ENCODE data around the gene PGAP3. TPM values are rescaled to one million over a fixed set of nuclear protein-coding genes. Genes with fewer than 3 reads are reported as not detected.

The PGAP3 gene
- total RNA-seq, 1 experiment from 2014 or later: 29.0 TPM

DNA sequence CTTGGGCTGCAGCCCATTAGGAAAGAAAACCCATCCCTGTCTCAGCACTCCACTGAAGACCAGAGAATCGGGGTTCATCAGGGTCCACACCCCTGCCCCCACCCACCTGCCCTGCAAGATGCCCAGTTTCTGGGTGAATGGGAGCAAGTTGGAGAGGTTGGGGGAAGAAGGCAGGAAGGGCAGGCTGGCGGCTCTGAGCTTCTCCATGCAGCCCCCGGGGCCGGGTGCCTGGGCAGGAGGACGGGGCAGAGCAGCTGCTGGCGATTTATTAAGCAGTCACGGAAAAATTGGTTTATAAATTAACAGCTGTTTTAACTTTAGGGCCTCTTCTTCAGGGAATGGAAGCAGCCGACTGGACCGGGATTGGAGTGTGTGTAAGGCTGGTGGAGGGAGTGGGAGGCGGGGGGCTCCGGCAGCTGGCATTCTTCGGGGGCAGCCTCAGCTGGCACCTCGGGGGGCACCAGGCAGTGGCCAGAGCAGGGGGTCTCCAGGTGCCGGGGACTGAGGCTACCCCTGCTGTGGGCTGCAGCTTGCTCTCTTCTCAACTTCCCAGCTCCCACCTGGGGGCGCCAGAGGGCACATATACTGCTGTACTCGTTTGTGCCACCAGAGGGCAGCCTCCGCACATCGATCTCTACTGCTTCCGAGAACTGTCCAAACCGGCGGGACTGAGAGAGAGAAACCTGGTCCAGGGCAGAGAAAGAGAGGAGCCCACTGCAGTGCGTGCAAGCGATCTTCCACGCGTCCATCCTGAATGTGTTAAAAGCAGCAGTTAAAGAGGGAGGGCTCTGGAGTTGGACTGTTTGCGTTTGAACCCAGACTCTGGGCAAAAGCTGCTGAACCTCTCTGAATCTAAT, 66.1 kb downstream of the PGAP3 start:
- Histone ChIP-seq H2BK20ac (ENCODE audit: low read depth, low read length, poor library complexity, severe bottlenecking) (no peak overlapping the region), H3K14ac (ENCODE audit: insufficient read depth, low read length) (no peak overlapping the region), H3K79me2 (ENCODE audit: insufficient read depth, low read length) (no peaks in the 10 kb centered on the region), H3K27ac (ENCODE audit: insufficient read length, low read depth, low read length) (no peak overlapping the region), H2BK120ac (ENCODE audit: low read depth, low read length, poor library complexity, severe bottlenecking) (no peak overlapping the region), H3K56ac (ENCODE audit: insufficient read length, low read depth, low read length) (no peak overlapping the region), H3K23ac (ENCODE audit: insufficient read length, low read depth, low read length) (no peak overlapping the region), H2AK5ac (ENCODE audit: insufficient read length, low read length) (no peak overlapping the region), H3K4ac (ENCODE audit: low read depth, low read length) (no peak overlapping the region), H2BK12ac (ENCODE audit: insufficient read length, low read depth, low read length) (no peak overlapping the region), H4K8ac (replicated peaks; ENCODE audit: insufficient read length, low read depth, low read length) (no peak overlapping the region), H3K18ac (ENCODE audit: insufficient read length, low read depth, low read length) (no peak overlapping the region), H4K20me1 (ENCODE audit: control insufficient read depth, insufficient read depth, insufficient read length) (no peaks in the 10 kb centered on the region), H3K9me3 (ENCODE audit: control insufficient read depth, low read depth, low read length) (no peaks in the 10 kb centered on the region), H3T11ph (ENCODE audit: low read length) (no peak overlapping the region), H3K27me3 (ENCODE audit: insufficient read depth, low read length) (peaks cover 20% of the 10 kb centered on the region; the same call in 1 of the 2 replicates), H2AFZ (ENCODE audit: low read length) (no peak overlapping the region), H4K91ac (ENCODE audit: insufficient read length, low read depth, low read length) (no peak overlapping the region), H2BK5ac (ENCODE audit: insufficient read length, low read length) (no peak overlapping the region), H4K5ac (ENCODE audit: insufficient read length, low read depth, low read length) (no peak overlapping the region), H3K79me1 (ENCODE audit: insufficient read depth, low read depth, low read length, poor library complexity, severe bottlenecking) (no peaks in the 10 kb centered on the region), H3K4me1 (ENCODE audit: insufficient read depth, low read length) (no peaks in the 10 kb centered on the region), H2BK15ac (ENCODE audit: low read depth, low read length) (no peak overlapping the region), H3K23me2 (ENCODE audit: insufficient read length, low read depth, low read length, poor library complexity, severe bottlenecking) (peaks cover 8% of the 10 kb centered on the region), H3K9ac (ENCODE audit: extremely low read depth, insufficient read length, low read length) (no peak overlapping the region), H3K4me2 (ENCODE audit: insufficient read depth, insufficient read length, low read length) (no peak overlapping the region)
- TF ChIP-seq, protein P1, sequence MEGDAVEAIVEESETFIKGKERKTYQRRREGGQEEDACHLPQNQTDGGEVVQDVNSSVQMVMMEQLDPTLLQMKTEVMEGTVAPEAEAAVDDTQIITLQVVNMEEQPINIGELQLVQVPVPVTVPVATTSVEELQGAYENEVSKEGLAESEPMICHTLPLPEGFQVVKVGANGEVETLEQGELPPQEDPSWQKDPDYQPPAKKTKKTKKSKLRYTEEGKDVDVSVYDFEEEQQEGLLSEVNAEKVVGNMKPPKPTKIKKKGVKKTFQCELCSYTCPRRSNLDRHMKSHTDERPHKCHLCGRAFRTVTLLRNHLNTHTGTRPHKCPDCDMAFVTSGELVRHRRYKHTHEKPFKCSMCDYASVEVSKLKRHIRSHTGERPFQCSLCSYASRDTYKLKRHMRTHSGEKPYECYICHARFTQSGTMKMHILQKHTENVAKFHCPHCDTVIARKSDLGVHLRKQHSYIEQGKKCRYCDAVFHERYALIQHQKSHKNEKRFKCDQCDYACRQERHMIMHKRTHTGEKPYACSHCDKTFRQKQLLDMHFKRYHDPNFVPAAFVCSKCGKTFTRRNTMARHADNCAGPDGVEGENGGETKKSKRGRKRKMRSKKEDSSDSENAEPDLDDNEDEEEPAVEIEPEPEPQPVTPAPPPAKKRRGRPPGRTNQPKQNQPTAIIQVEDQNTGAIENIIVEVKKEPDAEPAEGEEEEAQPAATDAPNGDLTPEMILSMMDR (conservative IDR thresholded peaks at IDR 0.05): peak; percentile 100
- Mint-ChIP-seq H3K4me1 (peaks cover 33 to 41% of the 10 kb centered on the region in 2 experiments), H3K9me3 (no peaks in the 10 kb centered on the region; a peak in 1 of 5 replicates), H3K27me3 (ENCODE audit: low read depth) (peaks cover 96% of the 10 kb centered on the region), H3K27ac (peak overlapping the region in 1 of 3 experiments; percentile 60; a peak in 1 of 7 replicates), H3K4me3 (peak overlapping the region in 1 of 2 experiments; percentile 48; a peak in 2 of 5 replicates), H3K36me3 (ENCODE audit: insufficient read depth in 1 of 3, low read depth in 3 of 3) (no peaks in the 10 kb centered on the region; a peak in 1 of 7 replicates)
- DNase-seq: peak; percentile 94
- WGBS (ENCODE audit: extremely low coverage, insufficient read length, low lambda C conversion rate): no CpG with 5 or more reads among the region's 26 CpGs

Small RNA genes within 50 kb of the gene (microRNA-seq; reads per million reads assigned to microRNA genes)
- gene MIR4728 (ENCODE audit: borderline microRNAs expressed): 1.0 reads per million

Other genes with a start within 250 kb of the PGAP3 start
- gene MED1, start 236.8 kb downstream of the PGAP3 start, total RNA-seq (2021): 59.2 and 61.3 TPM in 2 replicates
- 87.6 and 87.9 TPM in 2 replicates for gene CDK12, start 226.6 kb downstream of the PGAP3 start, total RNA-seq (2021)
- not detected in 2 replicates for gene NEUROD2, start 80.1 kb downstream of the PGAP3 start, total RNA-seq (2021)
- 14.7 and 15.5 TPM in 2 replicates for gene PPP1R1B, start 61.1 kb downstream of the PGAP3 start, total RNA-seq (2021)
- 48.2 and 51.3 TPM in 2 replicates for gene STARD3, start 50.9 kb downstream of the PGAP3 start, total RNA-seq (2021)
- gene TCAP, start 22.7 kb downstream of the PGAP3 start, total RNA-seq (2021): 2.1 and 2.5 TPM in 2 replicates
- gene PNMT, start 19.6 kb downstream of the PGAP3 start, total RNA-seq (2021): 2.1 and 2.3 TPM in 2 replicates
- gene ERBB2, start 12.0 kb upstream of the PGAP3 start, total RNA-seq (2021): 216 and 217 TPM in 2 replicates
- gene MIEN1, start 42.5 kb upstream of the PGAP3 start, total RNA-seq (2021): 45.2 and 50.8 TPM in 2 replicates
- 50.6 and 55.0 TPM in 2 replicates for gene GRB7, start 49.9 kb upstream of the PGAP3 start, total RNA-seq (2021)
- 0.22 and 0.31 TPM in 2 replicates for gene IKZF3, start 176.3 kb upstream of the PGAP3 start, total RNA-seq (2021)
- gene ZPBP2, start 180.1 kb upstream of the PGAP3 start, total RNA-seq (2021): not detected in 2 replicates
- 6.6 and 8.5 TPM in 2 replicates for gene GSDMB, start 230.6 kb upstream of the PGAP3 start, total RNA-seq (2021)
- 58.6 and 63.3 TPM in 2 replicates for gene ORMDL3, start 239.5 kb upstream of the PGAP3 start, total RNA-seq (2021)
- gene LRRC3C, start 239.7 kb upstream of the PGAP3 start, total RNA-seq (2021): not detected in 2 replicates